ENCODE data around the gene TYW1. TPM values are rescaled to one million over a fixed set of nuclear protein-coding genes. Genes with fewer than 3 reads are reported as not detected.
"Not testable (repeated sequence)": the region's sequence is repeated elsewhere in the genome, so short reads cannot be mapped to it uniquely, and the experiment has no call there.

Gene TYW1
- total RNA-seq, 1 experiment from 2014 or later, result 24.5 TPM

DNA sequence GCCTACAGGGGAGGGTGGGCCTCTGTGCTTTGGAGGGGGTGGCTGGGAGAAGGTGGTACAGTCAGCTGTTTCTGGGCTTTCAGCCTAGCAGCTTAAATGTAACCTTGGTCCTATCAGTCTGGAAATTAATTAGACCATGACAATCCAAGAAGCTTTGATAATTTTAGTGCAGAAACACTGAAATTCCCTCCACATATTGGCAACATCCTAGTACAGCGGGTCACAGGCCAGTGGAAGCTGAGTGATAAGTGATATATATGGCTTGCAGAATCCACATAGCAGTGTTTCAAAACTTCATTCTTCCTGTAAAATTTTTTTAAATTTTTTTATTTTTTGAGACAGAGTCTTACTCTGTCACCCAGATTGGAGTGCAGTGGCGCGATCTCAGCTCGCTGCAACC, 212.6 kb downstream of the TYW1 start:
- no peak for ATAC-seq
- Histone ChIP-seq H3K27me3 (ENCODE audit: control insufficient read depth, insufficient read depth, low read length) (no peaks in the 10 kb centered on the region), H3K4me3 (ENCODE audit: low read depth in 2 of 2, low read length in 2 of 2) (no peak overlapping the region), H3K36me3 (ENCODE audit: control insufficient read depth, insufficient read depth, low read length) (no peaks in the 10 kb centered on the region), H3K9me3 (ENCODE audit: control insufficient read depth, insufficient read depth, low read depth, low read length) (no peaks in the 10 kb centered on the region), H3K27ac (ENCODE audit: low read length) (no peak overlapping the region), H3K4me1 (ENCODE audit: control insufficient read depth, insufficient read depth, low read length) (no peaks in the 10 kb centered on the region)
- intact Hi-C loops (cut with micrococcal nuclease; ENCODE audit: unreplicated experiment), result no loop called here
- BruUV-seq (replicated peaks), result no TSS peak
- no peak for DNase-seq (ENCODE audit: low read depth, low spot score)
- TF ChIP-seq SIN3A (IDR thresholded peaks at IDR 0.05; ENCODE audit: borderline replicate concordance, insufficient read depth, low read depth, low read length) (no peak), TCF7L2 (IDR thresholded peaks at IDR 0.05; ENCODE audit: low read depth, low read length) (no peak), POLR2AphosphoS5 (IDR thresholded peaks at IDR 0.05; ENCODE audit: low read depth, low read length) (no peak)
- TF ChIP-seq, protein P1, sequence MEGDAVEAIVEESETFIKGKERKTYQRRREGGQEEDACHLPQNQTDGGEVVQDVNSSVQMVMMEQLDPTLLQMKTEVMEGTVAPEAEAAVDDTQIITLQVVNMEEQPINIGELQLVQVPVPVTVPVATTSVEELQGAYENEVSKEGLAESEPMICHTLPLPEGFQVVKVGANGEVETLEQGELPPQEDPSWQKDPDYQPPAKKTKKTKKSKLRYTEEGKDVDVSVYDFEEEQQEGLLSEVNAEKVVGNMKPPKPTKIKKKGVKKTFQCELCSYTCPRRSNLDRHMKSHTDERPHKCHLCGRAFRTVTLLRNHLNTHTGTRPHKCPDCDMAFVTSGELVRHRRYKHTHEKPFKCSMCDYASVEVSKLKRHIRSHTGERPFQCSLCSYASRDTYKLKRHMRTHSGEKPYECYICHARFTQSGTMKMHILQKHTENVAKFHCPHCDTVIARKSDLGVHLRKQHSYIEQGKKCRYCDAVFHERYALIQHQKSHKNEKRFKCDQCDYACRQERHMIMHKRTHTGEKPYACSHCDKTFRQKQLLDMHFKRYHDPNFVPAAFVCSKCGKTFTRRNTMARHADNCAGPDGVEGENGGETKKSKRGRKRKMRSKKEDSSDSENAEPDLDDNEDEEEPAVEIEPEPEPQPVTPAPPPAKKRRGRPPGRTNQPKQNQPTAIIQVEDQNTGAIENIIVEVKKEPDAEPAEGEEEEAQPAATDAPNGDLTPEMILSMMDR (IDR thresholded peaks at IDR 0.05), result no peak
- TF ChIP-seq, protein P2, sequence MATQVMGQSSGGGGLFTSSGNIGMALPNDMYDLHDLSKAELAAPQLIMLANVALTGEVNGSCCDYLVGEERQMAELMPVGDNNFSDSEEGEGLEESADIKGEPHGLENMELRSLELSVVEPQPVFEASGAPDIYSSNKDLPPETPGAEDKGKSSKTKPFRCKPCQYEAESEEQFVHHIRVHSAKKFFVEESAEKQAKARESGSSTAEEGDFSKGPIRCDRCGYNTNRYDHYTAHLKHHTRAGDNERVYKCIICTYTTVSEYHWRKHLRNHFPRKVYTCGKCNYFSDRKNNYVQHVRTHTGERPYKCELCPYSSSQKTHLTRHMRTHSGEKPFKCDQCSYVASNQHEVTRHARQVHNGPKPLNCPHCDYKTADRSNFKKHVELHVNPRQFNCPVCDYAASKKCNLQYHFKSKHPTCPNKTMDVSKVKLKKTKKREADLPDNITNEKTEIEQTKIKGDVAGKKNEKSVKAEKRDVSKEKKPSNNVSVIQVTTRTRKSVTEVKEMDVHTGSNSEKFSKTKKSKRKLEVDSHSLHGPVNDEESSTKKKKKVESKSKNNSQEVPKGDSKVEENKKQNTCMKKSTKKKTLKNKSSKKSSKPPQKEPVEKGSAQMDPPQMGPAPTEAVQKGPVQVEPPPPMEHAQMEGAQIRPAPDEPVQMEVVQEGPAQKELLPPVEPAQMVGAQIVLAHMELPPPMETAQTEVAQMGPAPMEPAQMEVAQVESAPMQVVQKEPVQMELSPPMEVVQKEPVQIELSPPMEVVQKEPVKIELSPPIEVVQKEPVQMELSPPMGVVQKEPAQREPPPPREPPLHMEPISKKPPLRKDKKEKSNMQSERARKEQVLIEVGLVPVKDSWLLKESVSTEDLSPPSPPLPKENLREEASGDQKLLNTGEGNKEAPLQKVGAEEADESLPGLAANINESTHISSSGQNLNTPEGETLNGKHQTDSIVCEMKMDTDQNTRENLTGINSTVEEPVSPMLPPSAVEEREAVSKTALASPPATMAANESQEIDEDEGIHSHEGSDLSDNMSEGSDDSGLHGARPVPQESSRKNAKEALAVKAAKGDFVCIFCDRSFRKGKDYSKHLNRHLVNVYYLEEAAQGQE (IDR thresholded peaks at IDR 0.05; ENCODE audit: insufficient read depth in 1 of 2, low read depth in 2 of 2, low read length in 1 of 2), result no peak
- ChIA-PET CTCF (no interaction called here), POLR2A (no interaction called here)
- in situ Hi-C loops (cut with HindIII; ENCODE audit: low pct_unique_long_range_greater_than_20kb, low sequenced_read_pairs), result no loop called here

DNA sequence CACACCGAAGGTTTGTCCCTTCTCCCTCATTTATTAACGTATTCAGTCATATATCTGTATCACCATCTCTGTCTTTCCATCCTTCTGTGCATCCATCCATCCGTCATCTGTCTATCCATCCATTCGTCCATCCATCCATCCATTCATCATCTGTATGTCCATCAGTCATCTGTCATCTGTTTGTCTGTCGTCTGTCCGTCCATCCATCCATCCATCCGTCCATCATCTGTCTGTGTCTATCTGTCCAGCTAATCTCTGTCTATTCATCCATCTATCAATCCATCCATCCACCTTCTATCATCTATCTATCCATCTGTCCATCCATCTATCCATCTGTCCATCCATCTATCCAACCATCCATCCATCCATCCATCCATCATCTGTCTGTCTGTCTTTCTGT, 213.9 kb downstream of the TYW1 start:
- no TSS peak for BruUV-seq (replicated peaks)
- ChIA-PET POLR2A (no interaction called here), CTCF (no interaction called here)
- intact Hi-C loops (cut with micrococcal nuclease; ENCODE audit: unreplicated experiment), result no loop called here
- DNase-seq (ENCODE audit: low read depth, low spot score) (no peak), ATAC-seq (no peak)
- H3K27ac ChIP-seq (ENCODE audit: low read length), result no peak overlapping the region
- H3K9me3 ChIP-seq (ENCODE audit: control insufficient read depth, insufficient read depth, low read depth, low read length), result no peaks in the 10 kb centered on the region
- no peak overlapping the region for H3K4me3 ChIP-seq (ENCODE audit: low read depth in 2 of 2, low read length in 2 of 2)
- no peaks in the 10 kb centered on the region for H3K4me1 ChIP-seq (ENCODE audit: control insufficient read depth, insufficient read depth, low read length)
- H3K27me3 ChIP-seq (ENCODE audit: control insufficient read depth, insufficient read depth, low read length), result no peaks in the 10 kb centered on the region
- no peaks in the 10 kb centered on the region for H3K36me3 ChIP-seq (ENCODE audit: control insufficient read depth, insufficient read depth, low read length)
- TF ChIP-seq, protein P1 (IDR thresholded peaks at IDR 0.05), result no peak
- TF ChIP-seq, protein P2 (IDR thresholded peaks at IDR 0.05; ENCODE audit: insufficient read depth in 1 of 2, low read depth in 2 of 2, low read length in 1 of 2), result no peak
- TF ChIP-seq SIN3A (IDR thresholded peaks at IDR 0.05; ENCODE audit: borderline replicate concordance, insufficient read depth, low read depth, low read length) (no peak), TCF7L2 (IDR thresholded peaks at IDR 0.05; ENCODE audit: low read depth, low read length) (no peak), POLR2AphosphoS5 (IDR thresholded peaks at IDR 0.05; ENCODE audit: low read depth, low read length) (no peak)
- in situ Hi-C loops (cut with HindIII; ENCODE audit: low pct_unique_long_range_greater_than_20kb, low sequenced_read_pairs), result no loop called here

DNA sequence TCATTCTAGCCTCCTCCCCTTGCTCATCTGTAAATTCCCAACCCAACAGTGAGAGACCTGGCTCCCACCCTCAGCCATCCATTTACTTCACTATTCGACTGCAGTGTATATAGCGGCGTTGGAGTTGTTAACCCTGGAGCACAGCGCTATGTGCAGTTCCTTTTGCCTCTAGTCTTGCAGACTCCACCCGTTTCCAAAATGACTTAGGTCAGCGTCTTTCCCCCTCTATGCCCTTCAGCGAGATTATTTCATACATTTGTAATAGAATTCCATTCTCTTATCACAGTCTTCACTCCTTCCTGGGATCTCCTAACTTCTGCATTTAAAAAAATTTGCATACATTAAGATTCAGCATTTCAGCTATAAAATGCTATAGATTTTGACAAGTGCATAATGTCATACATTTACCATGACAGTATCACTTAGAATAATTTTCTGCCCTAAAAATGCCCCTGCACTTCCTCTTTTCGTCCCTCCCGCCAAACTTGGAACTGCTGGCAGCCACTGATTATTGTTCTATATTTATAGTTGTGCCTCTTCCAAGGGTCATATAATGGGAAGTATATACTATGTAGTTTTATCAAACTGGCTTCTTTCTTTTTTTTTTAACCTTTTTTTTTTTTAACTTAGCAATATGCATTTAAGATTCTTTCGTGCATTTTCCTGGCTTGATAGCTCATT, 215.2 kb downstream of the TYW1 start:
- POLR2A ChIA-PET; H3K36me3 ChIP-seq (ENCODE audit: control insufficient read depth, insufficient read depth, low read length); in situ Hi-C loops (cut with HindIII; ENCODE audit: low pct_unique_long_range_greater_than_20kb, low sequenced_read_pairs); BruUV-seq (replicated peaks); H3K27ac ChIP-seq (ENCODE audit: low read length); CTCF ChIA-PET; H3K4me1 ChIP-seq (ENCODE audit: control insufficient read depth, insufficient read depth, low read length); H3K9me3 ChIP-seq (ENCODE audit: control insufficient read depth, insufficient read depth, low read depth, low read length); H3K4me3 ChIP-seq (ENCODE audit: low read depth in 2 of 2, low read length in 2 of 2); DNase-seq (ENCODE audit: low read depth, low spot score); intact Hi-C loops (cut with micrococcal nuclease; ENCODE audit: unreplicated experiment); H3K27me3 ChIP-seq (ENCODE audit: control insufficient read depth, insufficient read depth, low read length); ATAC-seq: not testable (repeated sequence)

Data from Panc1 (cell line).